Measurements from ENCODE around the gene ACSM6. TPM values are rescaled to one million over a fixed set of nuclear protein-coding genes. Genes with fewer than 3 reads are reported as not detected.

Gene ACSM6
- total and polyA plus RNA-seq, 5 donors = not detected

- ATAC-seq (peak; percentile 68 to 72), DNase-seq (peak in 1 of 3 donors; percentile 49)
- no peaks in the 10 kb centered on the region for H3K27me3 ChIP-seq (ENCODE audit: control insufficient read depth, insufficient read depth)
- H3K27ac ChIP-seq (ENCODE audit: low read length) = peak overlapping the region; percentile 97
- H3K4me1 ChIP-seq (ENCODE audit: control insufficient read depth, insufficient read depth, low read length) = peaks cover 27% of the 10 kb centered on the region
- H3K4me3 ChIP-seq (ENCODE audit: low read length) = no peak overlapping the region
- 26% methylated on average over 13 of the region's 13 CpGs for WGBS
- intact Hi-C loops (cut with DNase I) = no loop called here
- H3K9me3 ChIP-seq (ENCODE audit: control insufficient read depth, low read length) = no peaks in the 10 kb centered on the region
Observed at GRCh38 chr10:95273393-95274312, 79.6 kb downstream of the ACSM6 start.

GRCh38 chr10:95275726-95276366, 81.8 kb downstream of the ACSM6 start:
- peaks cover 28% of the 10 kb centered on the region for H3K4me1 ChIP-seq (ENCODE audit: control insufficient read depth, insufficient read depth, low read length)

GRCh38 chr10:95276367-95277200, 82.5 kb downstream of the ACSM6 start:
- WGBS = 73% methylated on average over 8 of the region's 8 CpGs
- ATAC-seq = peak; percentile 33 to 55

More at GRCh38 chr10:95275726-95276366, 81.8 kb downstream of the ACSM6 start:
- WGBS = 43% methylated on average over 1 of the region's 1 CpG
- Histone ChIP-seq H3K4me3 (ENCODE audit: low read length) (no peak overlapping the region), H3K27ac (ENCODE audit: low read length) (peak overlapping the region; percentile 86), H3K27me3 (ENCODE audit: control insufficient read depth, insufficient read depth) (no peaks in the 10 kb centered on the region), H3K9me3 (ENCODE audit: control insufficient read depth, low read length) (no peaks in the 10 kb centered on the region)
- ATAC-seq (peak in 1 of 2 donors; percentile 9), DNase-seq (no peak)
- intact Hi-C loops (cut with DNase I) = no loop called here

GRCh38 chr10:95277201-95277570, 83.1 kb downstream of the ACSM6 start:
- intact Hi-C loops (cut with DNase I) = no loop called here
- H3K9me3 ChIP-seq (ENCODE audit: control insufficient read depth, low read length) = no peaks in the 10 kb centered on the region
- ATAC-seq (no peak), DNase-seq (no peak)
- peaks cover 30% of the 10 kb centered on the region for H3K4me1 ChIP-seq (ENCODE audit: control insufficient read depth, insufficient read depth, low read length)
- peak overlapping the region; percentile 27 for H3K27ac ChIP-seq (ENCODE audit: low read length)
- 41% methylated on average over 1 of the region's 1 CpG for WGBS
- H3K27me3 ChIP-seq (ENCODE audit: control insufficient read depth, insufficient read depth) = no peaks in the 10 kb centered on the region
- no peak overlapping the region for H3K4me3 ChIP-seq (ENCODE audit: low read length)

More at GRCh38 chr10:95276367-95277200, 82.5 kb downstream of the ACSM6 start:
- DNase-seq = no peak
- Histone ChIP-seq H3K4me3 (ENCODE audit: low read length) (no peak overlapping the region), H3K4me1 (ENCODE audit: control insufficient read depth, insufficient read depth, low read length) (peaks cover 29% of the 10 kb centered on the region), H3K27me3 (ENCODE audit: control insufficient read depth, insufficient read depth) (no peaks in the 10 kb centered on the region), H3K27ac (ENCODE audit: low read length) (peak overlapping the region; percentile 86), H3K9me3 (ENCODE audit: control insufficient read depth, low read length) (no peaks in the 10 kb centered on the region)
- intact Hi-C loops (cut with DNase I) = no loop called here

GRCh38 chr10:95277614-95278013, 83.6 kb downstream of the ACSM6 start:
- ATAC-seq (no peak), DNase-seq (no peak)
- Histone ChIP-seq H3K4me1 (ENCODE audit: control insufficient read depth, insufficient read depth, low read length) (peaks cover 30% of the 10 kb centered on the region), H3K4me3 (ENCODE audit: low read length) (no peak overlapping the region), H3K27me3 (ENCODE audit: control insufficient read depth, insufficient read depth) (no peaks in the 10 kb centered on the region), H3K27ac (ENCODE audit: low read length) (no peak overlapping the region), H3K9me3 (ENCODE audit: control insufficient read depth, low read length) (no peaks in the 10 kb centered on the region)
- intact Hi-C loops (cut with DNase I) = no loop called here
- WGBS = 65% methylated on average over 3 of the region's 3 CpGs

Other genes starting within 250 kb of the ACSM6 start
- under 1 TPM in 1 of 4 donors, not detected in 3; 0.31 TPM for gene CYP2C8, start 124.7 kb upstream of the ACSM6 start, total RNA-seq
- 0.11 TPM for gene CYP2C8, start 124.7 kb upstream of the ACSM6 start, polyA plus RNA-seq
- 100 to 1,000 TPM; 159 to 227 (median 169) TPM for gene PDLIM1, start 96.8 kb downstream of the ACSM6 start, total RNA-seq
- gene PDLIM1, start 96.8 kb downstream of the ACSM6 start, polyA plus RNA-seq = 211 TPM

Data from right cardiac atrium (tissue), 5 donors.